ENCODE results near the gene ACOXL.

Gene ACOXL

DNA sequence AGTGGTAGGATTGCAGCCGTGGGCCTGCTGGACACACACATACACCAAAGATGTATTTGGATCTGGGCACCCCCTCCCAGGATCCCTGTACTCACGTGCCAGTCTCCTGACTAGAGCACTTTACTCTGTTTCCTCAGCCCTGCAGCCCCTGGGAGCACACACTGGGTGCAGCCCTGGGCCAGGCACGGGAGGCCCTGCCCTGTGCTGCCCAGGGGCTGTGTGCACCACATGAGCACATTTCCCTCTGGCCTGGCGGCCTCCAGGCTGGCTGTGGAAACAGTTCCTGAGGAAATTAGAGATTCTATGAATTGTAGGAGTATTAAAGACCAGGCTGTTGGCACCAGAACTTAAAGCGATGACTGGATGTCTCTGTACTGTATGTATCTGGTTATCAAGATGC lies 433.7 kb downstream of the ACOXL start:
- Histone ChIP-seq H3K4me1 (peaks cover 16% of the 10 kb centered on the region), H3K9me3 (no peaks in the 10 kb centered on the region)
- DNase-seq: no peak

DNA sequence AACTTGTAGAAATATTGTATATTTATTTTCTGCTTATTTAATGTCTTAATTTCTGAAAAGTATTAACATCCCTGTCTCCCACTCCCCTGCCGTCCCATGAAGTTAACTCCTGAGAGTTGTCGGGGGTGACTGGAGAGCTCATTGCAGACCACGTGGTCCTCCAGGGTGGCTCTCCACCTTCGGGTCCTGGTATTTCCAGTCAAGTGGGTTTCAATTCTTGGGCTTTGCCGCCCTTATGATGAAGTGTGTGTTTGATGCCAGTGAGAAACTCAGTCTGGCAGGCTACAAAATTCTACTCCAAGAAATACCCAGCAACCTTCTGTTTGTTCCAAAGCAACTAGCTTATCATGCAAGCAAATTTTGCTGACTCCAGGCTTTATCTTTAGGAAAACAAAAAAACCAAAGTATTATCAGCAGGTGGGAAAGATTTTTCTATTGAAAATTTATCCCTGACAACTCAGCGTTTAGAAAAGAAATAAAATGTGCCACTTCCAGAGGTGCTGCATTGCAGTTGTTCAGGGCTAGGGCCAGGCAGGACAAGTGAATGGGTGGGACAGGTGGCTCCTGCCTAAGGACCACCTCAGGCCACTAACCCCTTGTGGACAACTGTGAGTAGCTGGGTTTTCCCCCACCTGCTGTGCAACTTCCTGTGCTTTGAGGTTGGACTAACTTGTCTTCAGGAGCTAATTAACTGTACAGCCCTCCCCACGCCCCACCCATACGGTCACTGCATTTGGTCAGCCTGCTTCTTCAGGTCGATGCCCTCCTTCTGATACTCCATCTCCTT lies 434.9 kb downstream of the ACOXL start:
- peaks cover 9% of the 10 kb centered on the region for H3K4me1 ChIP-seq
- H3K36me3 ChIP-seq: peaks cover 5% of the 10 kb centered on the region
- TF ChIP-seq, protein P1, sequence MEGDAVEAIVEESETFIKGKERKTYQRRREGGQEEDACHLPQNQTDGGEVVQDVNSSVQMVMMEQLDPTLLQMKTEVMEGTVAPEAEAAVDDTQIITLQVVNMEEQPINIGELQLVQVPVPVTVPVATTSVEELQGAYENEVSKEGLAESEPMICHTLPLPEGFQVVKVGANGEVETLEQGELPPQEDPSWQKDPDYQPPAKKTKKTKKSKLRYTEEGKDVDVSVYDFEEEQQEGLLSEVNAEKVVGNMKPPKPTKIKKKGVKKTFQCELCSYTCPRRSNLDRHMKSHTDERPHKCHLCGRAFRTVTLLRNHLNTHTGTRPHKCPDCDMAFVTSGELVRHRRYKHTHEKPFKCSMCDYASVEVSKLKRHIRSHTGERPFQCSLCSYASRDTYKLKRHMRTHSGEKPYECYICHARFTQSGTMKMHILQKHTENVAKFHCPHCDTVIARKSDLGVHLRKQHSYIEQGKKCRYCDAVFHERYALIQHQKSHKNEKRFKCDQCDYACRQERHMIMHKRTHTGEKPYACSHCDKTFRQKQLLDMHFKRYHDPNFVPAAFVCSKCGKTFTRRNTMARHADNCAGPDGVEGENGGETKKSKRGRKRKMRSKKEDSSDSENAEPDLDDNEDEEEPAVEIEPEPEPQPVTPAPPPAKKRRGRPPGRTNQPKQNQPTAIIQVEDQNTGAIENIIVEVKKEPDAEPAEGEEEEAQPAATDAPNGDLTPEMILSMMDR (IDR thresholded peaks at IDR 0.05; ENCODE audit: low read depth, low read length): no peak
- H3K9me3 ChIP-seq: no peaks in the 10 kb centered on the region
- H3K27me3 ChIP-seq: no peaks in the 10 kb centered on the region
- H3K4me3 ChIP-seq (ENCODE audit: low read depth, low read length): no peak overlapping the region
- DNase-seq: no peak

More for the DNA sequence above, 433.7 kb downstream of the ACOXL start:
- H3K27me3 ChIP-seq: no peaks in the 10 kb centered on the region
- TF ChIP-seq, protein P1 (IDR thresholded peaks at IDR 0.05; ENCODE audit: low read depth, low read length): no peak
- no peak overlapping the region for H3K4me3 ChIP-seq (ENCODE audit: low read depth, low read length)
- peaks cover 5% of the 10 kb centered on the region for H3K36me3 ChIP-seq

DNA sequence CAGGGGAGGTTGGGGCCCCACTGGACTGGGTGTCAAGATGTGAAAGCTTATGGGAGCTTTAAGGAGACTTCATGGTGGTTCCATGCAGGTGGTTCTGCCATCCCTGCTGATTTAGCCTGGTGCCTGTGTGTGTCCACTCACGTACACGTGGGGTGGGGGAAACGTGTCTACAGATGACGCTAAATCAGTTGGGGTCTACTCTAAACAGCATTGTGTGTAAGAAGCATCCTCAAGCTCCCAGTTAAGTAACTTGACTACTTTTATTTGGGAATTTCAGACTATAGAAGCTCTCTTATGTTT lies 435.4 kb downstream of the ACOXL start:
- Histone ChIP-seq H3K9me3 (no peaks in the 10 kb centered on the region), H3K4me3 (ENCODE audit: low read depth, low read length) (no peak overlapping the region), H3K27me3 (no peaks in the 10 kb centered on the region), H3K4me1 (peaks cover 6% of the 10 kb centered on the region), H3K36me3 (peaks cover 5% of the 10 kb centered on the region)
- TF ChIP-seq, protein P1 (IDR thresholded peaks at IDR 0.05; ENCODE audit: low read depth, low read length): no peak
- DNase-seq: no peak
